ENCODE data around the gene CDH16.

The CDH16 gene

GRCh38 chr16:66903544-66904427, 14.9 kb downstream of the CDH16 start:
- Histone ChIP-seq H3K9me3 (replicated peaks in 1 of 2; ENCODE audit: control insufficient read depth in 2 of 2, insufficient read depth in 1 of 2, low read depth in 1 of 2, low read length in 2 of 2) (no peaks in the 10 kb centered on the region), H2AFZ (ENCODE audit: low read length) (no peak overlapping the region), H2AK5ac (ENCODE audit: low read depth, low read length) (no peak overlapping the region), H3K9ac (ENCODE audit: low read depth, low read length, poor library complexity) (no peak overlapping the region), H3K36me3 (replicated peaks in 1 of 2; ENCODE audit: control insufficient read depth in 2 of 2, insufficient read depth in 2 of 2, low read length in 2 of 2) (no peaks in the 10 kb centered on the region), H3K4ac (ENCODE audit: low read length) (no peak overlapping the region), H4K91ac (ENCODE audit: low read depth, low read length, poor library complexity) (no peak overlapping the region), H3K4me1 (ENCODE audit: control insufficient read depth in 2 of 2, insufficient read depth in 1 of 2, low read depth in 1 of 2, low read length in 2 of 2) (peaks cover 6 to 20% of the 10 kb centered on the region in 2 donors), H3K4me2 (ENCODE audit: insufficient read depth, low read length, poor library complexity, severe bottlenecking) (no peak overlapping the region), H2BK12ac (ENCODE audit: low read length) (no peak overlapping the region), H3K79me1 (ENCODE audit: low read depth, low read length) (no peaks in the 10 kb centered on the region), H2BK120ac (ENCODE audit: low read depth, low read length) (no peak overlapping the region), H2BK15ac (ENCODE audit: low read length) (no peak overlapping the region), H3K23ac (ENCODE audit: low read depth, low read length, poor library complexity) (no peak overlapping the region), H3K18ac (ENCODE audit: low read length) (peak overlapping the region; percentile 21), H3K27ac (replicated peaks; ENCODE audit: low read length) (no peak overlapping the region), H4K8ac (ENCODE audit: low read depth, low read length) (no peak overlapping the region), H2BK5ac (ENCODE audit: low read length) (no peak overlapping the region), H3K4me3 (ENCODE audit: low read length in 2 of 2) (no peak overlapping the region), H3K27me3 (ENCODE audit: control insufficient read depth in 3 of 3, insufficient read depth in 3 of 3, low read depth in 1 of 3, low read length in 3 of 3) (peaks cover 0 to 41% (median 0%) of the 10 kb centered on the region in 3 experiments), H3K14ac (ENCODE audit: low read length) (no peak overlapping the region)
- no CpG with 5 or more reads among the region's 11 CpGs for WGBS, 2 donors (ENCODE audit: extremely low coverage in 2 of 2, insufficient read length in 2 of 2, insufficient replicate concordance in 1 of 2)
- no peak for DNase-seq (ENCODE audit: low spot score)

- Histone ChIP-seq H3K4me1 (ENCODE audit: control insufficient read depth in 2 of 2, insufficient read depth in 1 of 2, low read depth in 1 of 2, low read length in 2 of 2) (peaks cover 6 to 20% of the 10 kb centered on the region in 2 donors), H3K18ac (ENCODE audit: low read length) (no peak overlapping the region), H2AK5ac (ENCODE audit: low read depth, low read length) (no peak overlapping the region), H3K27me3 (ENCODE audit: control insufficient read depth in 3 of 3, insufficient read depth in 3 of 3, low read depth in 1 of 3, low read length in 3 of 3) (peaks cover 0 to 36% (median 0%) of the 10 kb centered on the region in 3 experiments), H2BK5ac (ENCODE audit: low read length) (no peak overlapping the region), H2BK15ac (ENCODE audit: low read length) (no peak overlapping the region), H3K36me3 (replicated peaks in 1 of 2; ENCODE audit: control insufficient read depth in 2 of 2, insufficient read depth in 2 of 2, low read length in 2 of 2) (no peaks in the 10 kb centered on the region), H2BK12ac (ENCODE audit: low read length) (no peak overlapping the region), H4K91ac (ENCODE audit: low read depth, low read length, poor library complexity) (no peak overlapping the region), H3K27ac (replicated peaks; ENCODE audit: low read length) (no peak overlapping the region), H3K9ac (ENCODE audit: low read depth, low read length, poor library complexity) (no peak overlapping the region), H3K4me2 (ENCODE audit: insufficient read depth, low read length, poor library complexity, severe bottlenecking) (no peak overlapping the region), H3K9me3 (replicated peaks in 1 of 2; ENCODE audit: control insufficient read depth in 2 of 2, insufficient read depth in 1 of 2, low read depth in 1 of 2, low read length in 2 of 2) (no peaks in the 10 kb centered on the region), H2BK120ac (ENCODE audit: low read depth, low read length) (no peak overlapping the region), H2AFZ (ENCODE audit: low read length) (no peak overlapping the region), H3K4ac (ENCODE audit: low read length) (no peak overlapping the region), H3K14ac (ENCODE audit: low read length) (no peak overlapping the region), H3K79me1 (ENCODE audit: low read depth, low read length) (no peaks in the 10 kb centered on the region), H3K23ac (ENCODE audit: low read depth, low read length, poor library complexity) (no peak overlapping the region), H3K4me3 (ENCODE audit: low read length in 2 of 2) (no peak overlapping the region), H4K8ac (ENCODE audit: low read depth, low read length) (no peak overlapping the region)
- WGBS, 2 donors (ENCODE audit: extremely low coverage in 2 of 2, insufficient read length in 2 of 2, insufficient replicate concordance in 1 of 2) = no CpG with 5 or more reads among the region's 14 CpGs
- DNase-seq (ENCODE audit: low spot score) = no peak
Observed at GRCh38 chr16:66902648-66903543, 15.8 kb downstream of the CDH16 start.

GRCh38 chr16:66901626-66902025, 17.1 kb downstream of the CDH16 start:
- H3K4ac ChIP-seq (ENCODE audit: low read length) = no peak overlapping the region
- no peak overlapping the region for H2BK5ac ChIP-seq (ENCODE audit: low read length)
- H3K4me3 ChIP-seq (ENCODE audit: low read length in 2 of 2) = no peak overlapping the region
- H3K36me3 ChIP-seq (replicated peaks in 1 of 2; ENCODE audit: control insufficient read depth in 2 of 2, insufficient read depth in 2 of 2, low read length in 2 of 2) = no peaks in the 10 kb centered on the region
- no peak overlapping the region for H3K9ac ChIP-seq (ENCODE audit: low read depth, low read length, poor library complexity)
- no peak overlapping the region for H4K8ac ChIP-seq (ENCODE audit: low read depth, low read length)
- WGBS, 2 donors (ENCODE audit: extremely low coverage in 2 of 2, insufficient read length in 2 of 2, insufficient replicate concordance in 1 of 2) = no CpG with 5 or more reads among the region's 10 CpGs
- no peak overlapping the region for H2AK5ac ChIP-seq (ENCODE audit: low read depth, low read length)
- H3K4me1 ChIP-seq (ENCODE audit: control insufficient read depth in 2 of 2, insufficient read depth in 1 of 2, low read depth in 1 of 2, low read length in 2 of 2) = peaks cover 6 to 20% of the 10 kb centered on the region in 2 donors
- no peak overlapping the region for H3K27ac ChIP-seq (replicated peaks; ENCODE audit: low read length)
- H3K9me3 ChIP-seq (replicated peaks in 1 of 2; ENCODE audit: control insufficient read depth in 2 of 2, insufficient read depth in 1 of 2, low read depth in 1 of 2, low read length in 2 of 2) = no peaks in the 10 kb centered on the region
- no peak overlapping the region for H2BK12ac ChIP-seq (ENCODE audit: low read length)
- no peak overlapping the region for H2BK120ac ChIP-seq (ENCODE audit: low read depth, low read length)
- H3K27me3 ChIP-seq (ENCODE audit: control insufficient read depth in 3 of 3, insufficient read depth in 3 of 3, low read depth in 1 of 3, low read length in 3 of 3) = peaks cover 0 to 24% (median 0%) of the 10 kb centered on the region in 3 experiments
- no peak overlapping the region for H4K91ac ChIP-seq (ENCODE audit: low read depth, low read length, poor library complexity)
- DNase-seq (ENCODE audit: low spot score) = no peak
- H3K23ac ChIP-seq (ENCODE audit: low read depth, low read length, poor library complexity) = no peak overlapping the region
- no peaks in the 10 kb centered on the region for H3K79me1 ChIP-seq (ENCODE audit: low read depth, low read length)
- H3K14ac ChIP-seq (ENCODE audit: low read length) = no peak overlapping the region
- H3K18ac ChIP-seq (ENCODE audit: low read length) = peak overlapping the region; percentile 62
- H2BK15ac ChIP-seq (ENCODE audit: low read length) = peak overlapping the region; percentile 24
- H2AFZ ChIP-seq (ENCODE audit: low read length) = no peak overlapping the region
- no peak overlapping the region for H3K4me2 ChIP-seq (ENCODE audit: insufficient read depth, low read length, poor library complexity, severe bottlenecking)

Measured in neuronal stem cell (in vitro differentiated cells).